HG02759 (cell line): ENCODE data around the gene PCBP3.
"Not testable (repeated sequence)": the region's sequence is repeated elsewhere in the genome, so short reads cannot be mapped to it uniquely, and the experiment has no call there.

ENCODE experiments used
- ATAC-seq: cut with Tn5 transposase; IDR thresholded peaks from one replicate; pipeline ENCODE4 v1.9.1; 2021; ENCODE audit warnings: mild to moderate bottlenecking, moderate library complexity; ENCODE audit not compliant: unreplicated experiment

The PCBP3 gene

DNA sequence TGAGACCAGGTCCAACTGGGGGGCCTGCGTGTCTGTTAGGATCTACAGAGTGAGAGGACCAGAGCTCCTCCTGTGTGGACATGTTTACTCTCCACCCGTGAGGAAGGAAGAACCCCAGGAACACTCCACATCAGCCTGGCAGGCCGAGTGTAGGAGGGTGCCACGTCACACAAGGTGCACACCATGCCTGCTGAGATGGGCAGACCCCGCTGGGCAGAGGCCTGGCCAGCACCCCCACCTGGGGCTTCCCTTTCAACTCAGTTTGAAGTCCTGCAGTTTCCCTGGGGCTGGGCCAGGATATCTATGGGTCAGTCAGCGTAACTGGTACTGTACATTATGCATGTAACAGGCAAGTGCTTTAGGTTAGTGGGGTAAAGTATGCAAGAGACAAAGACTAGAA, 30.1 kb upstream of the PCBP3 start:
- no peak for ATAC-seq

DNA sequence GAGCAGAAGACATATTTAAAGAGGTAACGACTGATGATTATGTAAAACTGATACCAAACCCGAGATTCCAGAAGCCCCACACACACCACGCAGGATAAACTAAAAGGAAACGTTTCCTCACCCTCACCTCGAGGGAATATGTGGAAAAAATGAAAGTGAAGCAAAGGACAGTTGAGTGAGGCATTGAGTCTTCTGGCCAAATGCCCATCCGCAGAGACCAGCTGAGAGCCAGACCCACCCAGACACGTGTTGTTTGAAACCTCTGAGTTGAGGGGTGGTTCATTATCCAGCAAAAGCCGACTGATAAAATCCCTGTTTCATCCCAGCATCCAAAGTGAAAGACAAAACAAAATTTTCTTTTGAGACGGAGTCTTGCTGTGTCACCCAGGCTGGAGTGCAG, 29.6 kb upstream of the PCBP3 start:
- ATAC-seq = no peak

DNA sequence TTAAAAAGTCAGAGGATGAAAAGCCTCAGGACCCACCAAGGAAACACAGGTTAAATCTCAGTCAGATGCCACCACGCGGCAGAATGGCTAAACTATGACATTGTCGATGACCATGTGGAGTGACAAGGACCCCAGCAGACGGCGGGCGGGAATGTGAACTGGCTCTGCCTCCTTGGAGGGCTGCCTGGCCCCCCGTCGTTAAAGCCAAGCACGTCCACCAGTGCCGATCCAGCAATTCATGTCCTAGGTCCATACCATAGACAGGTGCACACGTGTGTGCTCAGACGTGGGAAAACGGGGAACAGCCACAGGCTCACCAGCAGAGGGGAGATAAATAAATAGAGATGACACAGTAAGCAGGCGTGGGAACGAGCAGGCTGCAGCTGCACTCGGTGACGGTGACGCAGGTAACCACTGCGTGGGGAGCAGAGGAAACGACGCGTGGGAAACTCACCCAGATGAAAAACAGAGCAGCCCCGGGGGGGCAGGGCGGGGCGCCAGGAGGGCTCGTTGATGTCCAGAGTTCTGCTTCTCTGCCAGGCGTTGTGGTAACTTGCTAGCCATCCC, 28.3 kb upstream of the PCBP3 start:
- peak; percentile 72 for ATAC-seq

DNA sequence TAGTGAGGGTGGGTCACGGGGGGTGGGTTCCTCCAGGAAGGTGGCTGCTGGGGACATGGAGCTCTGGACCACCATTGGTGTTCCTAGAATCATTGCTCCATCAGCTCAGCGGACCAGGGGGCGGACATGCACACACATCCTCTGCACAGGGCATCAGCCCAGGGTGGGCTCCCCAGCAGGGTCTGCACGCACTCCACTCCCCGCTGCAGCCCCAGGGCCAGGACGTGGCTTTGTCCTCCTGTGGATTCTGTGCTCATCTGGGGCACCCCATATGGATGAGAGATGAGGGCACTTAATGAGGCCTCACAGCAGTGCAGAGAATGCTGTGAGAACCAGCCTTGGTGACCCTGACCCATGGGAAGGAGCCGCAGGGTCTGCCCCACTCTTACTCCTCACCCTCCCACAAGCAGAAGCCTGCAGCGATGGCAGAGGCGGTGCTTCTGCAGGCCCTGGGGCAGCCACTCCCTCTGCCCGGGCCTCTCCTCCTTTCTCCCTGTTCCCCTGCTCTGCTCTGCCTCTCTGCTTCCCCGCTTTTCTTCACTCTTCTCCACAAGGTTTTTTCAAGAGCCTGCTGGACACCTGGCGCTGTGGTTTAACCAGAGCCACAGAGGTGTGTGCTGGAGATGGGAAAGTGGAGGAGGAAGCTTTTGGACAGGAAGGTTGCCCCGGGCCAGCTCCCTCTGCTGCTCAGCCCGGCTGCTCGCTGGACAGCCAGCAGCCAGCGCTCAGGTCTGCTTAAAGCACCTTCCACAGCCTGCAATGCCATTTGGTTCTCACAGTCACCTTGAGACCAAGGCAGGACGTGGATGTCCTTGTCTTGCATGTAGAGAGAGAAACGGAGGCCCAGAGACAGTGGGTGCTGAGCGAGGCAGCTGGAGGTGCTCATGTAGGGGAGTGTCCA, 26.3 kb upstream of the PCBP3 start:
- no peak for ATAC-seq

DNA sequence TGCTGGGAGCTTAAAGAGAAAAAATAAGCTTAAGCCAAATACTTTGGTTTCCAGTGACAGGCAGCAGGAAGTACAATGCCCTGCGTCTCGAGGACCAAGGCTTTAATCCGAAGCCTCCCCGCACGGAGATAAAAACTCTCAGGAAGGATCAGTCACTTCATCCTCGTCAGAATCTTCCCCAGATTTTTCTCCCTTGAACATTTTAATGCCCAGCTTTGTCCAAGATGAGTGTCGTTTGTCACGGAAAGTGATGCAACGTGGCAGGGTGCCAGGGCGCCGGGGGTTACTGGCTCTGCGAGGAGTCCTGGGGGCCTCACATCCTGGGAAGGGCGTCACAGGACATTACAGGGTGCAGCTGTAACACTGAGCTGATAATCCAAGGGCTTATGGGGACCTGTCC, 25.2 kb upstream of the PCBP3 start:
- no peak for ATAC-seq

DNA sequence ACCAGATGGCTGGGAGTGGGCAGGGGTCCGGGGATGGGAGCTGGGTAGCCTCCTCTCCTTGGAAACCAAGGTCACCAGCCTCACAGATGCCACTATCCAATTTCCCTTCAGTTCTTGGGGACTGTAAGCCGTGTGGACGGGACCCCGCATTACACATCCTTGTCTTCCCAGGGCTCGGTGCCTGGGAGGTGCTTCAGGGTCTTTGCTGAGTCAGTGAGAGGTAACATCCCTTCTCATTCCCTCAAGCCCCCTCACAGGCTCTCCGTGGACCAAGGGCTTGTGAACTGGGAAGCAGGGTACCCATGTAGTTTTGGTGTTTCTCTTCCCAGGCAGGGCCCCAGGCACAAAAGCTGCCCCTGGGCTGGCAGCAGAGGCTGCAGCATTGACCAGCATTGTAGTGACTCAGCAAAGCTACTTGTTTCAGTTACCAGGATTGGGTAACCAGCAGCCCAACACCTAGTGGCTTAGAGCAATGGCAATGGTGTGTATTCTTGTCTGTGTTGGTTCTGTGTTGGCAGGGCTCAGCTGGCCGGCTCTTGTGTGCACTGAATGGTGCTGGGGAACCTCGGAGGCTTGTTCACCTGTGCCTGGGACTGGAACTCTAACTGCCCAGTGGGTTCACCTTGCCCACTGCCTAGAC, 24.6 kb upstream of the PCBP3 start:
- ATAC-seq = no peak

DNA sequence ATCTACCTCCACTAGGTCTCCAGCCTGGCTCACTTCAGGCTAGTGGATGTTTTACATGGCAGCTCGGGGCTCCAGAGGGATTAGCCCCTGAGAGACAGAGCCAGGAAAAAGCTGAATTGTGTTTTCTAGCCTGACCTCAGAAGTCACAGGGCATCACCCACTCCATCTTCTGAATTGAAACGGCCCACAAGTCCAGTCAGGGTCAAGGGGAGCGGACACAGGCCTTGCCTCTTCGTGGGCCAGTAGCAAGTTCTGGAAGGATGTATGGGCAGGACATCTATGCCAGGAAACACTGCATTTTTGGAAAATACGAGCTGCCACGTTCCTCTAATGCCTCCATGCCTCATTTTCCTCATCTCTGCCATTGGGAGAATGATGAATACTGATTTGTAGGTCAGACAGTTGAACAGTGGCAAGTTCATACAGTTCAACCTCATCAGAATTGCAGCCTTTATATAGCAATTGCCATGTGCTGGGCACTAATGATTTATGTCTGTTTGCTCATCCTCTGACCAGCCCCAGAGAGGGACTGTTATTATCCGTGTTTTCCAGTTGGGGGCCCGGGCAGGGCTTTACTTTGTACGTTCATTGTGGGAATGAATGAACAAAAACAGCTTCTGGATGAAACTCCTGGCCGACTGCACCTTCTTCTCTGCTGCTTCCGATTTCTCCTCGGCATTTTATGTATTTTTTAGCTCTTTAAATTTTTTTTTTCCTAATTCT, 23.2 kb upstream of the PCBP3 start:
- no peak for ATAC-seq

DNA sequence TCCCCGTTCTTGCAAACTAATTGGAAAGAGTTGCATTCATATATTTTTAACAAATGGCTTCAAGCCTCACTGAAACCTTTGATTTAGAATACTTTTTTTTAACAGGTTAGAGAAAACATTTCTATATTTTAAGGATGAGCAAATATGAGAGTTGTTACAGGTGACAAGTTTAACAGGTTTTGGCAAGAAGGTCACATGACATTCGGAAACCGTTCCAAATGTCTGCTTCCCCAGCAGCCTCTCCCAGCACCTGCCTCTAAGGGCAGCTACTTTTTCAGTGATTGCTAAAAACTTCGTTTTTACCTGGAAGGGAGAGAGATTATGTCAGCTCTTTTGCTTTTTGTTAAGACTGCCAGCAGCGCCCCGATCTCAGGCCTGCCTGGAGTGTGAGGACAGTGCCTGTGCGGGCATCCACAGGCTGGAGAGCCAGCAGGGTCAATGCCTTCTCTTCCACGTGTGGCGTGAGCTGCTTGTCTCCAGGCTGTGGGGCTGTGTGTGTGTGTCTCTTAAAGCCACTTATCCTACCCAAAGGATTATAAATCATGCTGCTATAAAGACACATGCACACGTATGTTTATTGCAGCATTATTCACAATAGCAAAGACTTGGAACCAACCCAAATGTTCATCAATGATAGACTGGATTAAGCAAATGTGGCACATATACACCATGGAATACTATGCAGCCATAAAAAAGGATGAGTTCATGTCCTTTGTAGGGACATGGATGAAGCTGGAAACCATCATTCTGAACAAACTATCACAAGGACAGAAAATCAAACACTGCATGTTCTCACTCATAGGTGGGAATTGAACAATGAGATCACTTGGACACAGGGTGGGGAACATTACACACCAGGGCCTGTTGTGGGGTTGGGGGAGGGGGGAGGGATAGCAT, 21.8 kb upstream of the PCBP3 start:
- ATAC-seq = not testable (repeated sequence)

DNA sequence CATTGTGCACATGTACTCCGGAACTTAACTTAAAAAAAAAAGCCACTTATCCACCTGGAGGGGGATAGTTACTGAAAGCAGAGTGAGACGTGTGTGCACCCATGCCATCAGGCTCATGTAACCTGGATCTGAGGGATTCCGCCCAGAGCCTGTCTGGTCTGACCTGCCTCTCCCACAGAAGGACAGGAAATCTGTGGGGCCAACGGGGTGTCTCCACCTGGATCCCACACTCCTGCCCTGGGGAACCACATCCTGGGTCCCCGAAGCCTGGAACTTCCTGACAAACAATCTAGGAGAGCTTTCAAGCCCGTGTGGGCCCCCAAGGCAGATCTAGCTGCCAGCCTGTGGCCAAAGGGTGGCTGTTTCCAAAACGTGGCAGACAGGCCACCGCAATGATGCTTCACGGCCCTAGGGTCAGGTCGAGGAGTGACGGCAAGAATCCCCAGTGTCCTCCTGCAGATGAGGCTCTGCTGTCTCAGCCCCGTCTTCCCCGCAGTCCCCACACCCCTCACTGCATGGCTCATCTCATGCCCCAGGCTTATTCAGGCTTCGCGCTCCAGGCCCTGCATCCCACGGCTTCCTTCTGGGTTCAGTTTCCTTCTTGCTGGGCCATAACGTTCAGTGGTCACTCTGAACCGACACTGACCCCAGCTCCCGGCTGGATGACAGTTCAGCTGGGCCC, 21.0 kb upstream of the PCBP3 start:
- no peak for ATAC-seq

DNA sequence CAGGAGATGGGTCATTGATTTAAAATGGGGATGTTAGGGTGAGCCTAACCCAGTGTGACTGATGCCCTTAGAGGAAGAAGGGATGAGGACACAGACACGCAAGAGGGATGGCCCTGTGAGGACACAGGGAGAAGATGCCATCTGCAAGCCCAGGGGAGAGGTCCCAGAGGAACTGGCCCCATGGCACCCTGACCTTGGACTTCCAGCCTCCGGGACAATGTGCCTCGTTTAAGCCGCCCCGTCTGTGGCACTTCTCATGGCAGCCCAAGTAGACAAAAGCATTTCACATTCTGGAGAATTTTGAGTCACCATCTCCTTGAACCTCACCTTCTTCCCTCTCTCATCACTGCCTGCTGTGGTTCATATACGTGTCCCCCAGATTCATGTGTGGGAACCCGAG, 20.1 kb upstream of the PCBP3 start:
- no peak for ATAC-seq

DNA sequence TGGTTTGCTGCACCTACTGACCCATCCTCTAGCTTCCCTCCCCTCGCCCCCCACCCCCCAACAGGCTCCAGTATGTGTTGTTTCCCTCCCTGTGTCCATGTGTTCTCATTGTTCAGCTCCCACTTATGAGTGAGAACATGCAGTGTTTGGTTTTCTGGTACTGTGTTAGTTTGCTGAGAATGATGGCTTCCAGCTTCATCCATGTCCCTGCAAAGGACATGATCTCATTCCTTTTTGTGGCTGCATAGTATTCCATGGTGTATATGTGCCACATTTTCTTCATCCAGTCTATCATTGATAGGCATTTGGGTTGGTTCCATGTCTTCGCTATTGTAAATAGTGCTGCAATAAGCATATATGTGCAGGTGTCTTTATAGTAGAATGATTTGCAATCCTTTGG, 17.4 kb upstream of the PCBP3 start:
- ATAC-seq = not testable (repeated sequence)

DNA sequence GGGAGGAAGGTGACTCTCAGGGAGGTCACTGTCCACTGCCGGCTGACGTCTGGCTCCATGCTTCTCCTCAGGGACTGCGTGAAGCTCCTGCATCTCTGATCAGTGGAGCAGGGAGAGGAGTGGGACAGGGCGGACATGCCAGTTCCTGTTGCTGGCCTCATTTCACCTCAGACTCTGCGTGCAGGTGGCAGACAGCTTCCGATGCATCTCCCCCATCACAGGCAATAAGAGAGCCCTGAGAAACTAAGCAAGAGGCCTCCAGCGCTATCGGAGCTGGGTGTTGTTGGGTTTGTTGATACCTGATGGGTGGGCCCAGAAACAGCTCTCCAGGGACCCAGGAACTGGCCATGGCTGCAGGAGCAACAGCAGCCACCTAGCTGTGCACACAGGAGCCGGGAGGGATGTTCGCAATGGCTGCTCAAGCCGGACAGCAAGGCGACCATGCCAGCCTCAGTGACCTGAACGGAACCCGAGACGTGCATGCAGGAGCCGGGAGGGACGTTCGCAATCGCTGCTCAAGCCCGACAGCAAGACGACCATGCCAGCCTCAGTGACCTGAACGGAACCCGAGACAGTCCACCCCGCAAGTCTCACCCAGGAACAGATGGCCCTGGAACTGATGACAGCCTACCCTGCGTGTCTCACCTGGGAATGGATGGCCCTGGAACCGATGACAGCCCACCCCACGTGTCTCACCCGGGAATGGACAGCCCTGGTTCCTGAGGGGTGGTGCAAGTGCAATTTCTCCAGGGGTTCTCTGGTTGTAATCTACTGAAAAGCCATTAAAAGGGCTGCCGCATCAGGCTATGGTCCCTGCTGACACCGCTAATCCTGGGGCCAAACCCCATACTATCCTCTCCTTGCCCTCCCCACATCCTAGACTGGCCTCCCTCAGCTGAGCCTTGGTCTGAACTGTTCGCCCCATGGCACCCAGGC, 14.2 kb upstream of the PCBP3 start:
- ATAC-seq = no peak

DNA sequence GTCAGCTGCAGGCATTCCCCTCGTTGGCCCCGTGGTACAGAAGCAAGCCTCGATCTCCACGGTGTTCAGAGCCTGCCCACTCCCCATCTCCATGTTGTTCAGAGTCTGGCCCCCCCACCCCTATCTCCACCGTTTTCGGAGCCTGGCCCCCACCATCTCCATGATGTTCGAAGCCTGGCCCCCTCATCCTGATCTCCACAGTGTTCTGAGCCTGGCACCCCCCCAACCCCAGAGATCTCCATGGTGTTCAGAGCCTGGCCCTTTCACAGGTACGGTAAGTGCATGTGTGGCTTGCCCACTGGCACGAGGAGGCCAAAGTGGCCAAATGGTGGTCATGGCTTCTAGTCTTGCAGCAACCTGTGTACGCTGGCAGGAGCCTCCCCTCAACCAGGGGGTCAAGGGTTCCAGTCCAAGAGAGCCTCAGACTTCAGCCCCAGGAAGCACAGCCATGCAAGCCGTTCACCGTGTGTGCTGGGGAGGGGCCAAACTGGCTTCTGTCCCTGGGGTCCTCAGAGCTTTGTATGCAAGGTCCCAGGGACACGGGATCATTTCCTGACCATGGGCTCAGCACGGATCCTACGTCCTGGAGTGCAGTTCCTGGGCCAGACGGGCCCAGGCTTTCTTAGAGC, 13.3 kb upstream of the PCBP3 start:
- no peak for ATAC-seq

DNA sequence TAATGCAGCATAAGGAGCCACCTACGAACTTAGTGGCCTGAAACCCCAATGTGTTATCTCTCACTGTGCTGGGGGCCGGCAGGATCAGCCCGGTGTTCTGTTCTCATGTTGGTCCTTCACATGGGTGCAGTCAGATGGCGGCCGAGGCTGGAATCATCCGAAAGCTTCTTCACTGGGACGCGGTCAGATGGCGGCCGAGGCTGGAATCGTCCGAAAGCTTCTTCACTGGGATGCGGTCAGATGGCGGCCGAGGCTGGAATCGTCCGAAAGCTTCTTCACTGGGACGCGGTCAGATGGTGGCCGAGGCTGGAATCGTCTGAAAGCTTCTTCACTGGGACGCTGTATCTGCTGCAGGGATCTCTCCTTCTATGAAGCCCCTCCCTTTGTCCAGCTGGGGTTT, 12.6 kb upstream of the PCBP3 start:
- no peak for ATAC-seq

DNA sequence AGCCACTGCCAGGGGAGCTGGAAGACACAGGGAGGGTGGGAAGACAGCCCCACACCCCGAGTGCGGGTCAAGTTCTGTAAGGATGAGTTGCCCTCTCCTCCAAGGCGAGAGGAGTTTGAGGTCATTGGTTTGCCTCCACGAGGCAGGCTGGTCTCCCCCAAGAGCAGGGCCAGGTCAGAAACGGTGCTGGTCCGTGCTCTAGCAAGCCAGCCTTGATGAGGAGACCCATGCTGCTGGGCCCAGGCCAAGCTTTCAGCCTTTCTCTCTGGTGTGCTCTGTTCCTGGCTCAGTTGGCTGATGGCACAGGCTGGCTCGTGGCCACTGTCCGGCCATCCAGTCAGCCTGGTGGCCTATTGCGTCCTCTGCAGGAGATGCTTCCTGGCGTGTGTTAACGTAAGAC, 12.0 kb upstream of the PCBP3 start:
- ATAC-seq = no peak

DNA sequence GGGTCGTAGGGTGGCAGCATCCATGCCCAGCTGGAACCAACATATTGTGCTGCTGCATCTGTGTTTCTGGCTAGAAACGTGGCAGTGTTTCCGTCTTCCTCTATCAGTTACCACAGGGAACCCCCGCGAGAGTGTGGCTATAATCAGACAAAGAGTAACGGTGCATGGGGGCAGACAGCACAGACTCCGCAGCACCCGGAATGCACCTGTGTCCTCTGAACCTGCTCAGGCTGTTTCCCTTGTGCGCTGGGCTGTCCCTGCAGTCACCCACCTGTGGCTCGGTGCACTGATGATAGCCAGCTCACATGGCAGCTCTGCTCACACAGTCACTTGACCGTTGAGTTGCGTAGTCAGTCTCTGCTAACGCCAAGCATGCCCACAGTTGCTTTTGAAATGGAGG, 11.4 kb upstream of the PCBP3 start:
- ATAC-seq = no peak

DNA sequence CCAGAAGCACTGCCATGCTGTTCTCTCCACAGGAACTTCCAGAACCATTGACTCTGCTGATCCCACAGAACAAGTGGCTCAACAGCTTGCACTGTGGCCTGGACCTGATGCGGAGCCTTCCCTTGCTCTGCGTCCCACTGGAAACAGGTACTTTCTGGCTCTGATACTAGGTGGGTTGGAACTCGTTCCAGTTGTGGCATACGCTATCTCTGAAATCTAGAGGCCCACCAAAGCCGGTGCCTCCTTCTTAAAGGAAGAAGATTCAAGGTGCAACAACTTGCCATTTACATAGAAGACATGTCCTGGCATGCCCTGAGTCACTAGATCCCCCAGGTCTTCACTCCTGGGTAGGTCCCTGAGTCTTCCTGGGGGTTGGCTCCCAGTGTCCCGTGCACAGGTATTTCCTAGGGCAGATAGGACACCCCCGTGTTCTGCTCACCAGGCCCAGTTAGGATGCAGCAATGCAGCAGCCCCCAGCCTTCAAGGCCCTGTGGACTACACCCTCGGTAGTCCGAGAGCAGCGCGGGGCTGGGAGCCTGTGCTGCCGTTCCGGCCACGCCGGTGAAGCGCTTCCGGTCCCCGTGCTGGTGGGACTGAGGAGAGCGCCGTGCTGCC, 10.8 kb upstream of the PCBP3 start:
- ATAC-seq = no peak
